SU-DHL-6 (cell line): Measurements from ENCODE around the gene CLDN25.
A peak's percentile ranks its signal among the peaks of the same experiment; 100 is the strongest.

Experiments
- H2AFZ ChIP-seq: fragments of 200-600 bp; sonication (generic); 2 replicates; pipeline ENCODE4 v1.6.1; 2014; ENCODE audit warnings: low read depth, mild to moderate bottlenecking, moderate library complexity, mixed read lengths, antibody characterized with exemption, low read length; ENCODE audit not compliant: severe bottlenecking
- H3F3A ChIP-seq: fragments of 200-600 bp; shearing (Covaris generic); 2 replicates; pipeline ENCODE4 v1.6.0; 2016; ENCODE audit warnings: antibody characterized with exemption, mild to moderate bottlenecking; ENCODE audit not compliant: insufficient read depth
- H3K27ac ChIP-seq: fragments of 200-600 bp; sonication (generic); 2 replicates; pipeline ENCODE4 v1.5.1; 2016; ENCODE audit warnings: low read depth, mild to moderate bottlenecking, low read length, moderate library complexity, mixed read lengths
- H3K27me3 ChIP-seq: fragments of 200-600 bp; sonication (generic), shearing (Covaris generic); 2 replicates; pipeline ENCODE4 v1.6.0; 2014; ENCODE audit warnings: mild to moderate bottlenecking, low read length
- H3K36me3 ChIP-seq: fragments of 200-600 bp; sonication (generic); 2 replicates; pipeline ENCODE4 v1.6.1; 2014; ENCODE audit warnings: mild to moderate bottlenecking, low read length, mixed read lengths
- H3K4me2 ChIP-seq: fragments of 300-600, 200-600 bp; shearing (Covaris generic), sonication (generic); 2 replicates; pipeline ENCODE4 v1.6.0; 2014; ENCODE audit warnings: low read length, low read depth, mild to moderate bottlenecking; ENCODE audit not compliant: poor library complexity, severe bottlenecking
- H3K4me3 ChIP-seq: fragments of 200-600 bp; sonication (generic); 2 replicates; pipeline ENCODE4 v1.5.1; 2014; ENCODE audit warnings: antibody characterized with exemption, low read length, mild to moderate bottlenecking, mixed read lengths; ENCODE audit not compliant: insufficient read depth, poor library complexity, severe bottlenecking
- H3K79me2 ChIP-seq: fragments of 200-600 bp; sonication (generic); 2 replicates; pipeline ENCODE4 v1.6.1; 2014; ENCODE audit warnings: mild to moderate bottlenecking, low read length, moderate library complexity; ENCODE audit not compliant: insufficient read depth
- H3K9ac ChIP-seq: fragments of 200-600 bp; sonication (generic); 2 replicates; pipeline ENCODE4 v1.7.0; 2014; ENCODE audit warnings: mild to moderate bottlenecking, low read length
- H3K9me2 ChIP-seq: fragments of 200-600 bp; sonication (generic); replicated peaks from 2 replicates; pipeline ENCODE4 v1.6.1; 2014; ENCODE audit warnings: low read length; ENCODE audit not compliant: insufficient read depth
- H3K9me3 ChIP-seq: fragments of 200-600 bp; sonication (generic); 2 replicates; pipeline ENCODE4 v1.6.1; 2014; ENCODE audit warnings: low read length, mixed read lengths; ENCODE audit not compliant: insufficient read depth
- H4K20me1 ChIP-seq: fragments of 200-600 bp; sonication (generic); 2 replicates; pipeline ENCODE4 v1.6.1; 2014; ENCODE audit warnings: low read depth, mild to moderate bottlenecking, antibody characterized with exemption, low read length, moderate library complexity, mixed read lengths
- EZH2phosphoT487 ChIP-seq: fragments of 200-600 bp; sonication (generic), shearing (Covaris generic); conservative IDR thresholded peaks from 2 replicates; pipeline ENCODE4 v1.6.1; 2018; ENCODE audit warnings: mild to moderate bottlenecking, antibody characterized with exemption, low read length, moderate library complexity, mixed read lengths
- TF ChIP-seq, protein P1 (sequence below): fragments of 200-600 bp; sonication (generic); IDR thresholded peaks from one replicate; pipeline ENCODE4 v1.5.1; 2017; ENCODE audit warnings: antibody characterized with exemption, mild to moderate bottlenecking, low read length, moderate library complexity; ENCODE audit not compliant: insufficient read depth, poor library complexity, severe bottlenecking

The CLDN25 gene

GRCh38 chr11:113764527-113765219, 14.9 kb upstream of the CLDN25 start:
- H3K79me2 ChIP-seq: peaks cover 25% of the 10 kb centered on the region
- no peak overlapping the region for H3K4me2 ChIP-seq
- no peaks in the 10 kb centered on the region for H3F3A ChIP-seq
- peaks cover 39% of the 10 kb centered on the region for H3K36me3 ChIP-seq
- H4K20me1 ChIP-seq: peaks cover 3% of the 10 kb centered on the region; the same call in 1 of the 2 replicates
- H3K27ac ChIP-seq: no peak overlapping the region
- no peak overlapping the region for H3K4me3 ChIP-seq
- H3K9me3 ChIP-seq: no peaks in the 10 kb centered on the region
- no peaks in the 10 kb centered on the region for H3K9me2 ChIP-seq
- no peak overlapping the region for H2AFZ ChIP-seq
- TF ChIP-seq EZH2phosphoT487: no peak
- TF ChIP-seq, protein P1, sequence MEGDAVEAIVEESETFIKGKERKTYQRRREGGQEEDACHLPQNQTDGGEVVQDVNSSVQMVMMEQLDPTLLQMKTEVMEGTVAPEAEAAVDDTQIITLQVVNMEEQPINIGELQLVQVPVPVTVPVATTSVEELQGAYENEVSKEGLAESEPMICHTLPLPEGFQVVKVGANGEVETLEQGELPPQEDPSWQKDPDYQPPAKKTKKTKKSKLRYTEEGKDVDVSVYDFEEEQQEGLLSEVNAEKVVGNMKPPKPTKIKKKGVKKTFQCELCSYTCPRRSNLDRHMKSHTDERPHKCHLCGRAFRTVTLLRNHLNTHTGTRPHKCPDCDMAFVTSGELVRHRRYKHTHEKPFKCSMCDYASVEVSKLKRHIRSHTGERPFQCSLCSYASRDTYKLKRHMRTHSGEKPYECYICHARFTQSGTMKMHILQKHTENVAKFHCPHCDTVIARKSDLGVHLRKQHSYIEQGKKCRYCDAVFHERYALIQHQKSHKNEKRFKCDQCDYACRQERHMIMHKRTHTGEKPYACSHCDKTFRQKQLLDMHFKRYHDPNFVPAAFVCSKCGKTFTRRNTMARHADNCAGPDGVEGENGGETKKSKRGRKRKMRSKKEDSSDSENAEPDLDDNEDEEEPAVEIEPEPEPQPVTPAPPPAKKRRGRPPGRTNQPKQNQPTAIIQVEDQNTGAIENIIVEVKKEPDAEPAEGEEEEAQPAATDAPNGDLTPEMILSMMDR: no peak
- no peak overlapping the region for H3K9ac ChIP-seq
- no peaks in the 10 kb centered on the region for H3K27me3 ChIP-seq

DNA sequence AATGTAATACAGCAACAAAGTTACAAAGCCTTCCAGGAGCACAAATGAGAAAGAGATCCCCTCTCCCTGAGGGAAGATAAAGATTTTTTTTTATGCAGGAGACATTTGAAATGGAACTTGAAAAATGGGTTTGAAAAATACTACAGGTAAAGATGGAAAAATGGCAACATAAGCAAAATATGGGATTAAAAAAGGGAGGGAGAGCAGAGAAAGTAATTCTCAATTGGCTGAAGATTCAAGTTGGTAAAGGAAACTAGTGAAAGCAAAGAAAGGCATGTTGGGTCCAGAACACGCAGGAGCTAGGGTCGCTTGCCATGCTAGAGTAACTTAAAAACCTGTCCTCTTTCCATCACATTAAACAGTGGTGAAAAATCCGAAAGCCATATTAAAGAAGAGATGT, 7.6 kb upstream of the CLDN25 start:
- no peak overlapping the region for H3K27ac ChIP-seq
- H4K20me1 ChIP-seq: no peaks in the 10 kb centered on the region
- no peaks in the 10 kb centered on the region for H3F3A ChIP-seq
- H3K36me3 ChIP-seq: peaks cover 11% of the 10 kb centered on the region
- H3K9me3 ChIP-seq: no peaks in the 10 kb centered on the region
- H3K4me2 ChIP-seq: peak overlapping the region; percentile 61
- H3K79me2 ChIP-seq: peaks cover 32% of the 10 kb centered on the region
- no peak overlapping the region for H3K9ac ChIP-seq
- H3K27me3 ChIP-seq: no peaks in the 10 kb centered on the region
- H3K4me3 ChIP-seq: peak overlapping the region; percentile 86
- H3K9me2 ChIP-seq: no peaks in the 10 kb centered on the region
- no peak overlapping the region for H2AFZ ChIP-seq
- TF ChIP-seq, protein P1: no peak
- TF ChIP-seq EZH2phosphoT487: no peak

GRCh38 chr11:113773092-113773415, 6.5 kb upstream of the CLDN25 start:
- no peak overlapping the region for H3K27ac ChIP-seq
- no peaks in the 10 kb centered on the region for H4K20me1 ChIP-seq
- H2AFZ ChIP-seq: peak overlapping the region; percentile 94
- H3K9ac ChIP-seq: peak overlapping the region; percentile 96
- no peaks in the 10 kb centered on the region for H3F3A ChIP-seq
- H3K27me3 ChIP-seq: no peaks in the 10 kb centered on the region
- H3K4me3 ChIP-seq: peak overlapping the region; percentile 86
- peaks cover 32% of the 10 kb centered on the region for H3K79me2 ChIP-seq
- peaks cover 9% of the 10 kb centered on the region for H3K36me3 ChIP-seq
- no peaks in the 10 kb centered on the region for H3K9me2 ChIP-seq
- peak overlapping the region; percentile 61 for H3K4me2 ChIP-seq
- H3K9me3 ChIP-seq: no peaks in the 10 kb centered on the region
- TF ChIP-seq, protein P1: no peak
- TF ChIP-seq EZH2phosphoT487: no peak
